K562 (cell line): ENCODE results near the gene CLIP2. TPM values are rescaled to one million over a fixed set of nuclear protein-coding genes. Genes with fewer than 3 reads are reported as not detected.

Source experiments
- ASH1L ChIP-seq: fragments of 450-650 bp; IDR thresholded peaks from 2 replicates; pipeline ENCODE4 v1.6.1; 2018; ENCODE audit warnings: borderline replicate concordance, mild to moderate bottlenecking, low read depth; ENCODE audit not compliant: partially characterized antibody
- BCOR ChIP-seq: fragments of 450-650 bp; IDR thresholded peaks from 2 replicates; pipeline ENCODE4 v1.6.1; 2016
- CBFB ChIP-seq: sonication (generic); formaldehyde crosslinking; IDR thresholded peaks from 2 replicates; pipeline ENCODE4 v1.4.0; 2020; ENCODE audit warnings: mild to moderate bottlenecking, missing genetic modification reagents
- CHD4 ChIP-seq: fragments of 200-600 bp; sonication (generic); IDR thresholded peaks from 3 replicates; pipeline ENCODE4 v1.6.1; 2012; ENCODE audit warnings: low read depth, mild to moderate bottlenecking, mixed read lengths, low read length, inconsistent platforms; ENCODE audit not compliant: insufficient read depth, insufficient replicate concordance, poor library complexity, severe bottlenecking
- CXXC5 ChIP-seq: fragments of 250-450 bp; sonication (Bioruptor Pico); IDR thresholded peaks from 2 replicates; pipeline ENCODE4 v1.8.0; 2022; ENCODE audit warnings: inconsistent platforms, mild to moderate bottlenecking, moderate library complexity
- ETV6 ChIP-seq, 3 experiments: fragments of 150-350 bp in 1 of 3; sonication (generic) in 1 of 3; formaldehyde crosslinking in 1 of 3; IDR thresholded peaks; 2 replicates each; pipeline versions ENCODE4 v1.6.1 to v1.8.0; 2014 to 2022; ENCODE audit warnings: borderline replicate concordance in 2 of 3, low read depth in 2 of 3, antibody characterized with exemption in 1 of 3, low read length in 1 of 3, mild to moderate bottlenecking in 1 of 3, missing genetic modification reagents in 1 of 3
- FOSL1 ChIP-seq: fragments of 200-800 bp; sonication (Bioruptor generic); conservative IDR thresholded peaks from 2 replicates; pipeline ENCODE4 v1.6.1; 2016; ENCODE audit warnings: missing genetic modification characterization, missing compliant biosample characterization
- HEY1 ChIP-seq: fragments of 250-450 bp; sonication (Bioruptor Pico); IDR thresholded peaks from 2 replicates; pipeline ENCODE4 v1.5.0; 2020; ENCODE audit warnings: mild to moderate bottlenecking, moderate library complexity, borderline replicate concordance
- HNRNPL ChIP-seq: fragments of 200-400 bp; formaldehyde crosslinking; IDR thresholded peaks from 2 replicates; pipeline ENCODE4 v1.6.1; 2017; ENCODE audit warnings: low read depth, mild to moderate bottlenecking, low read length
- JUND ChIP-seq, 2 experiments: IDR thresholded peaks; 2 replicates in 1 of 2; 3 replicates in 1 of 2; pipeline ENCODE4 v1.6.1; 2011; ENCODE audit warnings: borderline replicate concordance in 2 of 2, low read depth in 2 of 2, low read length in 2 of 2, improper control_type of control experiment in 1 of 2, missing biosample characterization in 1 of 2, missing genetic modification characterization in 1 of 2, missing genetic modification reagents in 1 of 2
- KDM1A ChIP-seq, 2 experiments: fragments of 450-650 bp; IDR thresholded peaks; 2 replicates each; pipeline ENCODE4 v1.6.1; 2016; ENCODE audit warnings: mild to moderate bottlenecking in 2 of 2
- KLF13 ChIP-seq: fragments of 450-650 bp; IDR thresholded peaks from 2 replicates; pipeline ENCODE4 v1.6.1; 2016; ENCODE audit warnings: missing genetic modification characterization, low read depth, mild to moderate bottlenecking, missing compliant biosample characterization, moderate library complexity, borderline replicate concordance
- MAFF ChIP-seq: IDR thresholded peaks from 2 replicates; pipeline ENCODE4 v1.6.1; 2012; ENCODE audit warnings: low read length, improper control_type of control experiment
- NR2F6 ChIP-seq: fragments of 450-650 bp; formaldehyde crosslinking; IDR thresholded peaks from 2 replicates; pipeline ENCODE4 v1.4.0; 2020; ENCODE audit warnings: mild to moderate bottlenecking
- PCBP2 ChIP-seq: fragments of 200-400 bp; formaldehyde crosslinking; IDR thresholded peaks from 2 replicates; pipeline ENCODE4 v1.6.1; 2018; ENCODE audit warnings: low read length, low read depth, mild to moderate bottlenecking, moderate library complexity; ENCODE audit not compliant: poor library complexity, severe bottlenecking
- PHF21A ChIP-seq: fragments of 450-650 bp; IDR thresholded peaks from 2 replicates; pipeline ENCODE4 v1.6.1; 2017; ENCODE audit warnings: low read depth, borderline replicate concordance
- RBM34 ChIP-seq: fragments of 200-400 bp; formaldehyde crosslinking; IDR thresholded peaks from 2 replicates; pipeline ENCODE4 v1.6.1; 2018; ENCODE audit warnings: low read length, borderline replicate concordance; ENCODE audit not compliant: insufficient read depth
- SMC3 ChIP-seq: conservative IDR thresholded peaks from 2 replicates; pipeline ENCODE4 v1.6.1; 2011; ENCODE audit warnings: low read depth, low read length, improper control_type of control experiment; ENCODE audit not compliant: insufficient read depth
- TBP ChIP-seq: optimal IDR thresholded peaks from 2 replicates; pipeline ENCODE3; 2011; ENCODE audit warnings: low read depth, low read length, improper control_type of control experiment
- TRIM24 ChIP-seq, 2 experiments: fragments of 450-650 bp; IDR thresholded peaks; 2 replicates each; pipeline ENCODE4 v1.6.1; 2016
- TRIM28 ChIP-seq: fragments of 450-650 bp; IDR thresholded peaks from 2 replicates; pipeline ENCODE4 v1.6.1; 2017
- ZNF133 ChIP-seq: fragments of 250-450 bp; sonication (Bioruptor Pico); IDR thresholded peaks from 2 replicates; pipeline ENCODE4 v1.4.0; 2020; ENCODE audit warnings: mild to moderate bottlenecking
- ZNF436 ChIP-seq: fragments of 250-450, 450-650 bp; sonication (Bioruptor Pico); formaldehyde crosslinking; IDR thresholded peaks from 2 replicates; pipeline ENCODE4 v1.7.0; 2020; ENCODE audit warnings: mild to moderate bottlenecking
- ZSCAN32 ChIP-seq: fragments of 450-650 bp; formaldehyde crosslinking; IDR thresholded peaks from 2 replicates; pipeline ENCODE4 v1.4.0; 2020; ENCODE audit warnings: mild to moderate bottlenecking, moderate library complexity
- polyA plus RNA-seq, 8 experiments: library from polyadenylated mRNA; depleted of rRNA in 4 of 8; stranded (reverse) in 5 of 8; unstranded in 3 of 8; fragments of >200 nt; fragmentation: Nextera tagmentation in 2 of 8; fragmentation: Illumina TruSeq in 1 of 8; extraction: Ambion mirVana in 2 of 8; extraction: Trizol in 1 of 8; gene quantifications; 2 replicates each; pipeline versions ENCODE4 v1.2.1 to v1.2.3, GENCODE V29; 2011 to 2014; ENCODE audit warnings: inconsistent platforms in 1 of 8, missing spikeins in 1 of 8
- total RNA-seq, 7 experiments: library from RNA; depleted of rRNA in 6 of 7; stranded (reverse); fragments of >200 nt in 6 of 7; fragmentation: Illumina TruSeq in 2 of 7; extraction: Trizol in 2 of 7; gene quantifications; 2 replicates each; pipeline versions ENCODE4 v1.2.1 to v1.2.3, GENCODE V29; 2011 to 2021; ENCODE audit warnings: low replicate concordance in 1 of 7
- TF ChIP-seq, protein P1 (sequence below): fragments of 250-450 bp; sonication (Bioruptor Pico); IDR thresholded peaks from 2 replicates; pipeline ENCODE4 v1.5.0; 2020; ENCODE audit warnings: mild to moderate bottlenecking, borderline replicate concordance
- TF ChIP-seq, protein P2 (sequence below): fragments of 450-650 bp; formaldehyde crosslinking; IDR thresholded peaks from 2 replicates; pipeline ENCODE4 v1.4.0; 2020; ENCODE audit warnings: mild to moderate bottlenecking

The CLIP2 gene
- total and polyA plus RNA-seq, 9 of the 15 experiments (the other 6 are each of a cell fraction or from before 2014, with no cell fraction given): 0.07 to 5.4 (median 2.1) TPM

DNA sequence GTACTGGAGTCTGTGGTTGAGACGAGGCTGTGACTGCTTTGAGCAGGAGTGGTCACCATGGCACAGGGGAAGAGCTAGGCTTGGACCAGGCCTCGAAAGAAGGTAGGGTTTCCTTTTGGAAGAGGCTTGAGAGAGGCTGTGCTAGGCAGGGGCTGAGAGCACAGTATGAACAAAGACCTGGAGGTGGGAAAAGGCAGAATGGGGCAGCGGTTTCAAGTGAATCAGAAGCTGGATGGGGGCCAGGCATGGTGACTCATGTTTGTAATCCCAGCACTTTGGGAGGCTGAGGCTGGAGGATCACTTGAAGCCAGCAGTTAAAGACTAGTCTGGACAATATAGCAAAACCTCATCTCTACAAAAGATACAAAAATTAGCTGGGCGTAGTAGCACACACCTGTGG is 65.9 kb downstream of the CLIP2 start (continued):
- no peak for TF ChIP-seq ASH1L
- no peak for TF ChIP-seq KLF13
- TF ChIP-seq MAFF: 0 out of 2 replicates have a peak, but pooled peaks have one; percentile 6
- TF ChIP-seq ZNF133 (CRISPR knock-in tag): no peak
- TF ChIP-seq, protein P1, sequence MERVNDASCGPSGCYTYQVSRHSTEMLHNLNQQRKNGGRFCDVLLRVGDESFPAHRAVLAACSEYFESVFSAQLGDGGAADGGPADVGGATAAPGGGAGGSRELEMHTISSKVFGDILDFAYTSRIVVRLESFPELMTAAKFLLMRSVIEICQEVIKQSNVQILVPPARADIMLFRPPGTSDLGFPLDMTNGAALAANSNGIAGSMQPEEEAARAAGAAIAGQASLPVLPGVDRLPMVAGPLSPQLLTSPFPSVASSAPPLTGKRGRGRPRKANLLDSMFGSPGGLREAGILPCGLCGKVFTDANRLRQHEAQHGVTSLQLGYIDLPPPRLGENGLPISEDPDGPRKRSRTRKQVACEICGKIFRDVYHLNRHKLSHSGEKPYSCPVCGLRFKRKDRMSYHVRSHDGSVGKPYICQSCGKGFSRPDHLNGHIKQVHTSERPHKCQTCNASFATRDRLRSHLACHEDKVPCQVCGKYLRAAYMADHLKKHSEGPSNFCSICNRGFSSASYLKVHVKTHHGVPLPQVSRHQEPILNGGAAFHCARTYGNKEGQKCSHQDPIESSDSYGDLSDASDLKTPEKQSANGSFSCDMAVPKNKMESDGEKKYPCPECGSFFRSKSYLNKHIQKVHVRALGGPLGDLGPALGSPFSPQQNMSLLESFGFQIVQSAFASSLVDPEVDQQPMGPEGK (CRISPR knock-in tag): no peak
- TF ChIP-seq ETV6 (IDR thresholded peaks at IDR 0.05; ENCODE audit: borderline replicate concordance in 1 of 2, low read depth in 2 of 2, low read length in 1 of 2): no peak
- no peak for TF ChIP-seq ETV6 (CRISPR knock-in tag; IDR thresholded peaks at IDR 0.05; ENCODE audit: borderline replicate concordance)
- TF ChIP-seq TRIM28: no peak
- no peak for TF ChIP-seq ZNF436
- TF ChIP-seq CHD4: no peak
- TF ChIP-seq FOSL1 (tag): peak; percentile 94
- TF ChIP-seq HNRNPL: no peak
- TF ChIP-seq CBFB (CRISPR knock-in tag): no peak
- no peak for TF ChIP-seq RBM34
- TF ChIP-seq BCOR: peak; percentile 26; the same call in 1 of the 2 replicates
- TF ChIP-seq SMC3: no peak
- TF ChIP-seq, protein P2, sequence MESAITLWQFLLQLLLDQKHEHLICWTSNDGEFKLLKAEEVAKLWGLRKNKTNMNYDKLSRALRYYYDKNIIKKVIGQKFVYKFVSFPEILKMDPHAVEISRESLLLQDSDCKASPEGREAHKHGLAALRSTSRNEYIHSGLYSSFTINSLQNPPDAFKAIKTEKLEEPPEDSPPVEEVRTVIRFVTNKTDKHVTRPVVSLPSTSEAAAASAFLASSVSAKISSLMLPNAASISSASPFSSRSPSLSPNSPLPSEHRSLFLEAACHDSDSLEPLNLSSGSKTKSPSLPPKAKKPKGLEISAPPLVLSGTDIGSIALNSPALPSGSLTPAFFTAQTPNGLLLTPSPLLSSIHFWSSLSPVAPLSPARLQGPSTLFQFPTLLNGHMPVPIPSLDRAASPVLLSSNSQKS (CRISPR knock-in tag): no peak
- peak in 1 of 2 experiments; percentile 40; a peak in 2 of 4 replicates for TF ChIP-seq KDM1A (IDR thresholded peaks at IDR 0.05)
- no peak for TF ChIP-seq TBP
- TF ChIP-seq PHF21A: 0 out of 2 replicates have a peak, but pooled peaks have one; percentile 29
- no peak for TF ChIP-seq HEY1 (CRISPR knock-in tag)
- TF ChIP-seq CXXC5 (CRISPR knock-in tag): no peak
- TF ChIP-seq JUND (IDR thresholded peaks at IDR 0.05; ENCODE audit: borderline replicate concordance, low read depth, low read length): peak; percentile 91
- TF ChIP-seq JUND (tag; IDR thresholded peaks at IDR 0.05; ENCODE audit: borderline replicate concordance, low read depth, low read length): peak; percentile 87; the same call in 2 of the 3 replicates
- TF ChIP-seq NR2F6: no peak
- TF ChIP-seq PCBP2: no peak
- no peak for TF ChIP-seq ZSCAN32
- no peak for TF ChIP-seq TRIM24 (IDR thresholded peaks at IDR 0.05)
